Measurements from ENCODE around the gene GNG4.
"Not testable (repeated sequence)": the region's sequence is repeated elsewhere in the genome, so short reads cannot be mapped to it uniquely, and the experiment has no call there.

GNG4 gene

DNA sequence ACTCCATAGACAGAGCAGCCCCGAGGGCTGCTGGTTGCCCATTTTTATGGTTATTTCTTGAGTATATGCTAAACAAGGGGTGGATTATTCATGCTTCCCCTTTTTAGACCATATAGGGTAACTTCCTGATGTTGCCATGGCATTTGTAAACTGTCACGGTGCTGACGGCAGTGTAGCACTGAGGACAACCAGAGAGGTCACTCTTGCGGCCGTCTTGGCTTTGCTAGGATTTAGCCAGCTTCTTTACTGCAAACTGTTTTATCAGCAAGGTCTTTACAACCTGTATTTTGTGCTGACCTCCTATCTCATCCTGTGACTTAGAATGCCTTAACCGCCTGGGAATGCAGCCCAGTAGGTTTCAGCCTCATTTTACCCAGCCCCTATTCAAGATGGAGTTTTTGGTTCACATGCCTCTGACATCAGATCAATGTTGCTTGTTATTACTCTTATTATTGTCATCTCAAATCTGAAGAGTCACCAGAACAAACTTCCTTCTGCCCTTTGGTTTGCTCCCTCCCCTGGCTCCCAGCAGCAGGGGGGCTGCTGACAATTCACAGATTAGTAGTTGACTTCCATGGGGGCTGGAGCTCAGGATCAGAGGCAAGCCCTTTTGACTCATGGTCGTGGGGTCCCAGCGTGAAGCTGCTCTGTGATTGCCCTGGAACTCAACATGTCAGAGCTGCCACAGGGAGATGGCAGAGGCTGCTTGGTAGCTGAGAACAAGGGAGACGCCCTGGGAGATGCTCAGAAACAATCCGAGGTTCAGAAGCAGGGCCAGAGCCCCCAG, 103.0 kb downstream of the GNG4 start:
- DNase-seq (ENCODE audit: extremely low read depth in 1 of 2, low read depth in 1 of 2), result not testable (repeated sequence)

DNA sequence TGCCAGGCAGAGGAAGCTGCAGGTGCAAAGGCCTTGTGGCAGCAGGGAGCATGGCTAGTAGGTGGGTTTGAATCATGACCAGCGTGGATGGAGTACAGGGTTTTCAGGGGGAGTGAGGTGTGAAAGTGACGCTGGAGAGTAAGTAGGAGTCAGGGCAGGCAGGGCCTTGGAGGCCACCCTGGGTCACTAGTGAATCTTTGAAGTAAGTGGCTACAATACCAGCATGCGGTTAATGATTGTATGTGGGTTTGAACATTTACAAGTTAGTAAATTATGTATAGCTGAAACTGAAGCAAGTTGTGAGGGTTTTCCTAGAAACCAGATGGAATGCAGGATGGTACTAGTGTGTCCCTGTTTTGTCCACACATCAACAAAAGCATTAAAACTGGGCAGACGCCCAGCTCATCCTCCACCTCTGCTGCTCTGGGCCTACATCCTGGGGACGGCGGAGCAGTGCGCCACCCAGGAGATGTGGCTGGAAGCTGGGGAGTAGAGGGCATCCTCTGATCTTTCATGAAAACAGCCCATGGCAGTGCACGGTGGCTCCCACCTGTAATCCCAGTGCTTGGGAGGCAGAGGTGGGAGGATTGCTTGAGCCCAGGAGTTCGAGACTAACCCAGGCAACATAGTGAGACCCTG, 104.2 kb downstream of the GNG4 start:
- no peak for DNase-seq (ENCODE audit: extremely low read depth in 1 of 2, low read depth in 1 of 2)

DNA sequence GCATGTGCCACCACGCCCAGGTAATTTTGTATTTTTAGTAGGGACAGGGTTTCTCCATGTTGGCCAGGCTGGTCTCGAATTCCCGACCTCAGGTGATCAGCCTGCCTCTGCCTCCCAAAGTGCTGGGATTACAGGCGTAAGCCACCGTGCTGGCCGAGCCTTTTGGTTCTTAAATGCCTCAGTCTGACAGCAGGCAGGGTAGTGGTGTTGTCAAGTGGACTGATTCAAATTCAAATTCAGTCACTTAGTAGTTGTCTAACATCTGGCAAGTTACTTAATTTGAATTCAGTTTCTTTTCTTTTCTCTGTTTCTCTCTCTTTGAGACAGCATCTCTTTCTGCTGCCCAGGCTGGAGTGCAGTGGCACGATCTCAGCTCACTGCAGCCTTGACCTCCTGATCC, 106.7 kb downstream of the GNG4 start:
- not testable (repeated sequence) for DNase-seq (ENCODE audit: extremely low read depth in 1 of 2, low read depth in 1 of 2)

GRCh38 chr1:235533476-235534168, 116.0 kb downstream of the GNG4 start:
- DNase-seq (ENCODE audit: extremely low read depth in 1 of 2, low read depth in 1 of 2), result no peak

- DNase-seq (ENCODE audit: extremely low read depth in 1 of 2, low read depth in 1 of 2), result no peak
Observed at GRCh38 chr1:235532360-235532759, 117.2 kb downstream of the GNG4 start.

DNA sequence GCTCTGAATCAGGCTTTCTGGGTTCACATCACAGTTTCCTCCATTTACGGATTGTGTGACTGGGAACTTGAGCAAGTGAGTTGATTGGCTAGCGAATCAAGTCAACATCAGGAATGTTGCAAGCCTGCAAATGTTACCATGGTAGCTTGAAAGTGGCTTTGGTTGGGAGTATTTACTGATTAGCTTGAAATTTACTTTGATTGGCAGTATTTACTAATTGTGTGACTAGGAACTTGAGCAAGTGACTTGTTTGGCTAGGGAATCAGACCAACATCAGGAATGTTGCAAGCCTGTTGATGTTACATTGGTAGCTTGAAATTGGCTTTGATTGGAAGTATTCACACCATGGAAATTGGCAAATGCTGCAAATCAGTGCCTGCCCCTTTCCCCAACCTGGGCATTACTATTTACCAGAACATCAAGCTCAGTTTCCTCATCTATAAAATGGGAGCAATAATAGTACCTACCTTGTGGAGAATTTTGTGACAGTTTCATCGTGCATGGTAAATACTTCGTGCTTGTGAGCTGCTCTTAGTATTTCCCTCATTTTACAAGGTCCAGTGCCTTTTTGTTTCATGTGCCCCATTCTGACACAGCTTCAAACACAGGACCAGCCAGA, 122.3 kb downstream of the GNG4 start:
- no peak for DNase-seq (ENCODE audit: extremely low read depth in 1 of 2, low read depth in 1 of 2)

DNA sequence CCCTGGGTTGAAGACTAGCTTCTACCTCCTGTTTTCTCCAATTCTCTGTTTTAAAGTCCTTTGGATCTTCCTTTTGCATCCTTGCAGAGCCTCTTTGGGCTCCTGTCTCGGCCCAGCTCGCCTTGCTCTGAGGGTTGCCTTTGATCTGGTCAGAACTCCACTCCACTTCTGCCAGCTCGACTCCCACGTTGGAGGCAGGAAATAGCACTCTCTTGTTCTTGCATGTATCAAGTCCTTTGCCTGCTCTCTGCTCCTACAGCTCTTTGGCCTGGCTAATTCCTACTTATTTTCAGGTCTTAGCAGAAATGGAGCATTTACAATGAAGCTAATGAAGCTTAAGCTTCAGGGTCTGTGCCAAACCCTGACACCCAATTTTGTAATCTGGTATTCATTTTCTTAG, 124.3 kb downstream of the GNG4 start:
- DNase-seq (ENCODE audit: extremely low read depth in 1 of 2, low read depth in 1 of 2), result no peak

- DNase-seq (ENCODE audit: extremely low read depth in 1 of 2, low read depth in 1 of 2), result no peak
Observed at GRCh38 chr1:235516862-235517446, 132.6 kb downstream of the GNG4 start.

DNA sequence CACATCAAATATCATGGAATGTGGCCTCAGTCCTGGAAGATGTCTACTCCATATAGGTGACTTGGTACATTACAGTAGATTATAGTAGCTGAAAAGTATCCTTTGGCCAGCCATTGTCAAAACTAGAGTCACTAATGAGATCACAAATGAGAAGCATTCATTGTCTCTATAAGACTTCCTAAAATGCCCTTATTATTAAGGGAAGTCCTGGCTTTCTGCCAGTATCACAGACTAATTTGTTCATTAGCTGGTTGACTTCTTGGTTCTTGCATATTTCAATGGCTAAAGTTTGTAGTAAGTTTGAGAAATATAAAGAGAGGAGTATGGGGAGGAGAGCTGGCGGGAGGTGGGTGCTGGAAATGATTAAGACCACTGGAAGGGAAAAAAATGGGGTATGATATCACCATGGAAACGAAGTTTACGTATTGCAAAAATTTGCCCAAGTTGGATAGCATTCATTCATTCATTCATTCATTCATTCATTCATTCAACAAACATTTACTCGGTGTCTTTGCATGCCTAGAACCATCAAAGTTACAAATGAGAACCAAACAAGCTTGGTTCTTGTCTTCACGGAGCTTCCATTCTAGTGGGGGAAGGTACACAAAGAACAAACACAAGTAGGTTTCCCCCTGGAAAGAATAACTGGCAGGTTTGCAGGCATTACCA, 133.6 kb downstream of the GNG4 start:
- DNase-seq (ENCODE audit: extremely low read depth in 1 of 2, low read depth in 1 of 2), result no peak

DNA sequence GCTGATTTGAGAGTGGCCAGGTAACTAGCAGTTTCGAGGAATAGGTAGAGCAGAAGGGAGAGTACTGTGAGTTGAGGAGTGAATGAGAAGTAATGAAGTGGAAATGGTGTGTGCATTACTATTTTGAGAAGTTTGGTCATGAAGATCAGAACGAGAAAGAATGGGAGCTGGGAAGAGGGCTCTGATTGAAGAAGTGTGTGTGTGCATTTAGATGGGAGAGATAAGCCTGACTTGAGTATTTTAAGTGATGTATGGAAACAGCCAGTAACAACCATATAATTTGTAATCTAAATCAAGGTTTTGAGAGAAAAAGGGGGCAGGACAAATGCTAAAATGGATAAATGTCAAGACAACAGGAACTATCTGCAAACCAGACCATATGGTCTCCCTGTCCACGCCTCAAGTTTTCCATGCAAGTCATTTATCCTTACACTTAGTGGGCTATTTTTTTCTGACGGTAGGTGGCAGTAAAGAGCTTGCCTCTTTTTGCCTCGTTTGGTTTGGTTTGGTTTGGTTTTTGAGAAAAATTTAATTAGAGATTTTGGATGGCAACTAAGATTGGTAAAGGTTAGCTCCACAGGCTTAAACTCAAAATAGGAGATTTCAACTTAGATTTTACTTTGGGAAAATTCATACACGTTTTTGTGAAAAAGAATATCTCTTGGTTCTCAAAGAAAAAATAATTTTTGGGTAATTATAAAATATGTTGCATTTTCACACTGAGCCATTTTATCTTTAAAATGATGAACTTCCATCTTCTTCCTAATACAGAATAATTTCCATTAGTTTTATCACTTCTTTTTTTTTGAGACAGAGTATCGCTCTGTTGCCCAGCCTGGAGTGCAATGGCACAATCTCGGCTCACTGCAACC, 135.9 kb downstream of the GNG4 start:
- no peak for DNase-seq (ENCODE audit: extremely low read depth in 1 of 2, low read depth in 1 of 2)

- DNase-seq (ENCODE audit: extremely low read depth in 1 of 2, low read depth in 1 of 2), result no peak
Observed at GRCh38 chr1:235511470-235512240, 137.9 kb downstream of the GNG4 start.

- no peak for DNase-seq (ENCODE audit: extremely low read depth in 1 of 2, low read depth in 1 of 2)
Observed at GRCh38 chr1:235510823-235511222, 138.8 kb downstream of the GNG4 start.

GRCh38 chr1:235507623-235508022, 142.0 kb downstream of the GNG4 start:
- DNase-seq (ENCODE audit: extremely low read depth in 1 of 2, low read depth in 1 of 2), result no peak

DNA sequence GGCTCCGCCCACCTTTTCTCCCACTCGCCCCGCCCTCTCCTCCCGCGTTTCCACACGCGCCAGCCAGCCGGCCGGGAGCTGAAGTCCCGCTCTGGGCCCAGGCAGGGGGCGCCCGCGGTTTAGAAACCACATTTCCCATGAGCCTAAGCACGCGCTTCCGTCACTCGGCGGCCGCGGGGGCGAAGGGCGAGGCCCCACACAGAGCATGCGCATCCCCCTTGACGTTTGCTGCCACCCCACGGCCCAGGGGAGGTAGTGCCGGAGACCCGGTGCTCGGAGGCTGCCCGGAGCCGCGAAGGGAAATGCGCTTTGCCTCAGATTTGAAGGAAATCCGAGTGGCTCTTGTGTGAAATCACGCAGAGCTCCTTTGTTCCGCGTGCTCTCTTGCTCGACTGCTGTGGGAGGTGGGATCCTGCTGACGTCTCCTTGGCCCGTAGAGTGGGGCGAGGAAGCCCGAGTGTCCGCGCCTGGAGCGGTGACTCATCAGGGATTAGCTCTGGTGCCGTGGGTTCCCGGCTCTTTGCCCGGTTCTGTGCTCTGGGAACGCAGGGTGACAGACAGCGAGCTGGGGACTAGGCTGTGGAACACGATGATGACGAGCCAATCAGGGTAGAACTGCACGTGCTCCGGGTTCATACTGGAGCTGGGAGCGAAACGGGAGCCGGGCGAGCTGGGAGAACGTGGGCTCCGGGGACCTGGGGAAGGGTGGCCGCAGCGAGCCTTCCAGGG, 144.9 kb downstream of the GNG4 start:
- peak; percentile 96 to 97 for DNase-seq (ENCODE audit: extremely low read depth in 1 of 2, low read depth in 1 of 2)

GRCh38 chr1:235504122-235504493, 145.5 kb downstream of the GNG4 start, which contains the start of gene B3GALNT2:
Gene B3GALNT2 (minus strand): TSS chr1:235504452. CDS start chr1:235504252, 200 bp downstream.
- no peak for DNase-seq (ENCODE audit: extremely low read depth in 1 of 2, low read depth in 1 of 2)

- no peak for DNase-seq (ENCODE audit: extremely low read depth in 1 of 2, low read depth in 1 of 2)
Observed at GRCh38 chr1:235503403-235504121, 146.0 kb downstream of the GNG4 start.

GRCh38 chr1:235502601-235503402, 146.8 kb downstream of the GNG4 start:
- no peak for DNase-seq (ENCODE audit: extremely low read depth in 1 of 2, low read depth in 1 of 2)
